Stimulated activated naive CD8-positive, alpha-beta T cell treated with anti-CD3 and anti-CD28 coated beads, Interleukin-15, amount 100 ng/mL, for 72 hours (primary cell): Measurements from ENCODE around the gene RMC1.

ENCODE experiments used
- ATAC-seq: fragments of 150-1000 bp; cut with Tn5 transposase; 2 replicates; pipeline ENCODE4 v1.10.0; 2021; ENCODE audit warnings: mild to moderate bottlenecking, moderate library complexity
- DNase-seq, 2 donors: peaks; one replicate each; pipeline ENCODE4 v3.0.0; 2021 to 2022
- H3K27ac Mint-ChIP-seq, 2 donors: one replicate each; pipeline ENCODE4 v1.8.0; 2022; ENCODE audit warnings: mild to moderate bottlenecking in 2 of 2, mixed read lengths in 2 of 2, moderate library complexity in 2 of 2
- H3K27me3 Mint-ChIP-seq: one replicate; pipeline ENCODE4 v1.8.0; 2022; ENCODE audit warnings: mixed read lengths
- H3K4me1 Mint-ChIP-seq: one replicate; pipeline ENCODE4 v1.8.0; 2022; ENCODE audit warnings: mild to moderate bottlenecking, mixed read lengths
- H3K4me3 Mint-ChIP-seq, 2 donors: one replicate each; pipeline ENCODE4 v1.8.0; 2022; ENCODE audit warnings: mild to moderate bottlenecking in 2 of 2, mixed read lengths in 2 of 2, moderate library complexity in 1 of 2
- H3K9me3 Mint-ChIP-seq, 2 donors: one replicate each; pipeline ENCODE4 v1.8.0; 2022; ENCODE audit warnings: mixed read lengths in 2 of 2

The RMC1 gene

GRCh38 chr18:23503038-23503962, at the start of gene RMC1:
TSS of gene RMC1 (plus strand) at chr18:23503511. CDS start at chr18:23503619, 108 bp downstream.
- H3K27ac Mint-ChIP-seq = peak within 1 kb of the TSS; percentile 93 to 94
- DNase-seq (peak; percentile 97 to 98), ATAC-seq (peak; percentile 91)
- H3K27me3 Mint-ChIP-seq = no peaks in the 10 kb centered on the region
- peak within 1 kb of the TSS; percentile 93 to 96 for H3K4me3 Mint-ChIP-seq
- peaks cover 53% of the 10 kb centered on the region for H3K4me1 Mint-ChIP-seq
- H3K9me3 Mint-ChIP-seq = no peaks in the 10 kb centered on the region

- peak overlapping the region; percentile 95 to 98 for H3K27ac Mint-ChIP-seq
- ATAC-seq (peak; percentile 52), DNase-seq (no peak)
- H3K4me1 Mint-ChIP-seq = peaks cover 57% of the 10 kb centered on the region
- no peaks in the 10 kb centered on the region for H3K27me3 Mint-ChIP-seq
- H3K9me3 Mint-ChIP-seq = no peaks in the 10 kb centered on the region
- peak overlapping the region; percentile 96 to 99 for H3K4me3 Mint-ChIP-seq
Observed at GRCh38 chr18:23453680-23454058, 49.6 kb upstream of the RMC1 start.

- Mint-ChIP-seq H3K4me1 (peaks cover 68% of the 10 kb centered on the region), H3K4me3 (no peak overlapping the region), H3K9me3 (no peaks in the 10 kb centered on the region), H3K27me3 (no peaks in the 10 kb centered on the region), H3K27ac (no peak overlapping the region)
- no peak for DNase-seq
- no peak for ATAC-seq
Observed at GRCh38 chr18:23456835-23457234, 46.5 kb upstream of the RMC1 start.

GRCh38 chr18:23458830-23459529, 44.3 kb upstream of the RMC1 start:
- Mint-ChIP-seq H3K4me1 (peaks cover 58% of the 10 kb centered on the region), H3K4me3 (peak overlapping the region in 1 of 2 donors; percentile 2), H3K27me3 (no peaks in the 10 kb centered on the region), H3K9me3 (no peaks in the 10 kb centered on the region), H3K27ac (peak overlapping the region in 1 of 2 donors; percentile 45)
- DNase-seq = no peak
- no peak for ATAC-seq

GRCh38 chr18:23459530-23459921, 43.8 kb upstream of the RMC1 start:
- ATAC-seq = no peak
- Mint-ChIP-seq H3K27ac (peak overlapping the region in 1 of 2 donors; percentile 45), H3K27me3 (no peaks in the 10 kb centered on the region), H3K4me3 (no peak overlapping the region), H3K9me3 (no peaks in the 10 kb centered on the region), H3K4me1 (peaks cover 56% of the 10 kb centered on the region)
- no peak for DNase-seq

GRCh38 chr18:23460285-23461273, 42.7 kb upstream of the RMC1 start:
- DNase-seq = no peak
- ATAC-seq = no peak
- H3K9me3 Mint-ChIP-seq = no peaks in the 10 kb centered on the region
- no peaks in the 10 kb centered on the region for H3K27me3 Mint-ChIP-seq
- H3K4me3 Mint-ChIP-seq = no peak overlapping the region
- H3K27ac Mint-ChIP-seq = peak overlapping the region in 1 of 2 donors; percentile 38
- H3K4me1 Mint-ChIP-seq = peaks cover 47% of the 10 kb centered on the region

- DNase-seq (no peak), ATAC-seq (no peak)
- Mint-ChIP-seq H3K4me1 (peaks cover 32% of the 10 kb centered on the region), H3K9me3 (no peaks in the 10 kb centered on the region), H3K4me3 (no peak overlapping the region), H3K27me3 (no peaks in the 10 kb centered on the region), H3K27ac (no peak overlapping the region)
Observed at GRCh38 chr18:23462876-23463275, 40.4 kb upstream of the RMC1 start.

GRCh38 chr18:23468753-23469459, 34.4 kb upstream of the RMC1 start:
- Mint-ChIP-seq H3K4me3 (no peak overlapping the region), H3K9me3 (no peaks in the 10 kb centered on the region), H3K27me3 (no peaks in the 10 kb centered on the region), H3K4me1 (no peaks in the 10 kb centered on the region), H3K27ac (peak overlapping the region in 1 of 2 donors; percentile 55)
- DNase-seq (no peak), ATAC-seq (no peak)

- no peaks in the 10 kb centered on the region for H3K9me3 Mint-ChIP-seq
- DNase-seq (no peak), ATAC-seq (no peak)
- no peak overlapping the region for H3K4me3 Mint-ChIP-seq
- H3K27me3 Mint-ChIP-seq = no peaks in the 10 kb centered on the region
- peak overlapping the region in 1 of 2 donors; percentile 87 for H3K27ac Mint-ChIP-seq
- H3K4me1 Mint-ChIP-seq = no peaks in the 10 kb centered on the region
Observed at GRCh38 chr18:23470620-23471387, 32.5 kb upstream of the RMC1 start.

GRCh38 chr18:23471486-23471885, 31.8 kb upstream of the RMC1 start:
- DNase-seq = no peak
- H3K4me1 Mint-ChIP-seq = no peaks in the 10 kb centered on the region
- H3K27ac Mint-ChIP-seq = no peak overlapping the region
- no peak overlapping the region for H3K4me3 Mint-ChIP-seq
- no peaks in the 10 kb centered on the region for H3K9me3 Mint-ChIP-seq
- H3K27me3 Mint-ChIP-seq = no peaks in the 10 kb centered on the region
- ATAC-seq = no peak

GRCh38 chr18:23479829-23480505, 23.3 kb upstream of the RMC1 start:
- H3K4me1 Mint-ChIP-seq = no peaks in the 10 kb centered on the region
- DNase-seq = no peak
- peak overlapping the region in 1 of 2 donors; percentile 78 for H3K27ac Mint-ChIP-seq
- no peaks in the 10 kb centered on the region for H3K27me3 Mint-ChIP-seq
- no peaks in the 10 kb centered on the region for H3K9me3 Mint-ChIP-seq
- ATAC-seq = no peak
- H3K4me3 Mint-ChIP-seq = no peak overlapping the region

- Mint-ChIP-seq H3K4me1 (peaks cover 18% of the 10 kb centered on the region), H3K4me3 (no peak overlapping the region), H3K9me3 (no peaks in the 10 kb centered on the region), H3K27me3 (no peaks in the 10 kb centered on the region), H3K27ac (no peak overlapping the region)
- ATAC-seq (no peak), DNase-seq (no peak)
Observed at GRCh38 chr18:23484561-23485182, 18.6 kb upstream of the RMC1 start.

GRCh38 chr18:23485386-23485785, 17.9 kb upstream of the RMC1 start:
- no peaks in the 10 kb centered on the region for H3K27me3 Mint-ChIP-seq
- no peak for ATAC-seq
- no peak overlapping the region for H3K27ac Mint-ChIP-seq
- no peak overlapping the region for H3K4me3 Mint-ChIP-seq
- DNase-seq = no peak
- peaks cover 18% of the 10 kb centered on the region for H3K4me1 Mint-ChIP-seq
- H3K9me3 Mint-ChIP-seq = no peaks in the 10 kb centered on the region
